Measurements from ENCODE around the gene MAST2.

DNA sequence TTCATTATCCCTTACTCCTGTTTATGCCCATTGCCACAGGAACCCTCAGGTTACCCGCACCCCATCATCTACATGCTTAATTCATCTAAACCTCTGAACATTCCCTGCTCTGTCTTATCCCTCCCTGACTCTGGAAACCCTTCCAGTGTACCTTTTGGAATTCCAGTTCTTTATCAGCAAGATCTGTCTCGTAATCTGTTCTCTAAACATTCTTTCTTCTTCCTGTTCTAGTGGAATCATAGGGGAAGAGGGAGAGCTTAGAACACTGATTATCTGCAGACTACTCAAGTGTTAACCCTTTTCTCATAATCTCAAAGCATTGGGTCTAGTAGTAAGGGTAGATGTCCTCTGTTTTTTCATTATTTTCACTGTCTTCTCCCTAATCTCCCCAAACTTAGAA, 169.2 kb downstream of the MAST2 start:
- TF ChIP-seq, protein P1, sequence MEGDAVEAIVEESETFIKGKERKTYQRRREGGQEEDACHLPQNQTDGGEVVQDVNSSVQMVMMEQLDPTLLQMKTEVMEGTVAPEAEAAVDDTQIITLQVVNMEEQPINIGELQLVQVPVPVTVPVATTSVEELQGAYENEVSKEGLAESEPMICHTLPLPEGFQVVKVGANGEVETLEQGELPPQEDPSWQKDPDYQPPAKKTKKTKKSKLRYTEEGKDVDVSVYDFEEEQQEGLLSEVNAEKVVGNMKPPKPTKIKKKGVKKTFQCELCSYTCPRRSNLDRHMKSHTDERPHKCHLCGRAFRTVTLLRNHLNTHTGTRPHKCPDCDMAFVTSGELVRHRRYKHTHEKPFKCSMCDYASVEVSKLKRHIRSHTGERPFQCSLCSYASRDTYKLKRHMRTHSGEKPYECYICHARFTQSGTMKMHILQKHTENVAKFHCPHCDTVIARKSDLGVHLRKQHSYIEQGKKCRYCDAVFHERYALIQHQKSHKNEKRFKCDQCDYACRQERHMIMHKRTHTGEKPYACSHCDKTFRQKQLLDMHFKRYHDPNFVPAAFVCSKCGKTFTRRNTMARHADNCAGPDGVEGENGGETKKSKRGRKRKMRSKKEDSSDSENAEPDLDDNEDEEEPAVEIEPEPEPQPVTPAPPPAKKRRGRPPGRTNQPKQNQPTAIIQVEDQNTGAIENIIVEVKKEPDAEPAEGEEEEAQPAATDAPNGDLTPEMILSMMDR (IDR thresholded peaks at IDR 0.05): no peak
- no peak for TF ChIP-seq POLR2A (IDR thresholded peaks at IDR 0.05)

All from testis (tissue), 2 donors.